GM23248 (cell line): ENCODE results near the gene HEG1. TPM values are rescaled to one million over a fixed set of nuclear protein-coding genes. Genes with fewer than 3 reads are reported as not detected.

ENCODE experiments used
- DNase-seq: peaks from one replicate; pipeline ENCODE4 v3.0.0-alpha.2; 2015
- H2AFZ ChIP-seq: fragments of 200-600 bp; sonication (generic); 2 replicates; pipeline ENCODE4 v1.6.1; 2016; ENCODE audit warnings: antibody characterized with exemption
- H3F3A ChIP-seq: fragments of 200-600 bp; sonication (generic); 2 replicates; pipeline ENCODE4 v1.6.1; 2016; ENCODE audit warnings: mild to moderate bottlenecking, antibody characterized with exemption, mixed run types; ENCODE audit not compliant: insufficient read depth
- H3K27ac ChIP-seq: fragments of 200-600 bp; sonication (generic); 2 replicates; pipeline ENCODE4 v1.5.1; 2016; ENCODE audit warnings: mild to moderate bottlenecking
- H3K27me3 ChIP-seq: fragments of 200-600 bp; sonication (generic); replicated peaks from 2 replicates; pipeline ENCODE4 v1.6.1; 2016; ENCODE audit warnings: mild to moderate bottlenecking; ENCODE audit not compliant: insufficient read depth
- H3K36me3 ChIP-seq: fragments of 200-600 bp; sonication (generic); 2 replicates; pipeline ENCODE4 v1.6.1; 2016; ENCODE audit warnings: low read depth, mild to moderate bottlenecking
- H3K4me1 ChIP-seq: fragments of 200-600 bp; sonication (generic); 2 replicates; pipeline ENCODE4 v1.6.1; 2016; ENCODE audit warnings: mild to moderate bottlenecking; ENCODE audit not compliant: insufficient read depth
- H3K4me2 ChIP-seq: fragments of 200-600 bp; sonication (generic); one replicate; pipeline ENCODE4 v1.6.1; 2016; ENCODE audit warnings: mild to moderate bottlenecking; ENCODE audit not compliant: unreplicated experiment
- H3K4me3 ChIP-seq: fragments of 200-600 bp; sonication (generic); 2 replicates; pipeline ENCODE4 v1.5.1; 2016; ENCODE audit warnings: mild to moderate bottlenecking
- H3K79me2 ChIP-seq: fragments of 200-600 bp; sonication (generic); 2 replicates; pipeline ENCODE4 v1.6.1; 2016; ENCODE audit warnings: mild to moderate bottlenecking; ENCODE audit not compliant: insufficient read depth
- H3K9ac ChIP-seq: fragments of 200-600 bp; sonication (generic); 2 replicates; pipeline ENCODE4 v1.6.1; 2016; ENCODE audit warnings: mild to moderate bottlenecking
- H3K9me2 ChIP-seq: fragments of 200-600 bp; sonication (generic); 2 replicates; pipeline ENCODE4 v1.6.1; 2016; ENCODE audit warnings: mixed run types, mild to moderate bottlenecking, moderate library complexity; ENCODE audit not compliant: insufficient read depth
- H3K9me3 ChIP-seq: fragments of 200-600 bp; sonication (generic); one replicate; pipeline ENCODE4 v1.6.1; 2017; ENCODE audit warnings: low read depth
- H4K20me1 ChIP-seq: fragments of 200-600 bp; sonication (generic); 2 replicates; pipeline ENCODE4 v1.6.0; 2016; ENCODE audit not compliant: insufficient read depth
- EZH2 ChIP-seq: fragments of 200-600 bp; sonication (generic); IDR thresholded peaks from 2 replicates; pipeline ENCODE4 v1.6.1; 2018; ENCODE audit warnings: antibody characterized with exemption, mild to moderate bottlenecking; ENCODE audit not compliant: insufficient read depth, poor library complexity, severe bottlenecking
- EZH2phosphoT487 ChIP-seq: fragments of 200-600 bp; sonication (generic); IDR thresholded peaks from 2 replicates; pipeline ENCODE4 v1.6.1; 2018; ENCODE audit warnings: antibody characterized with exemption, moderate library complexity, mild to moderate bottlenecking, low read depth; ENCODE audit not compliant: insufficient read depth
- WGBS, 2 experiments: methylation state at CpG; one replicate each; pipeline ENCODE4 v1.1.6; 2015 to 2017; ENCODE audit warnings: low lambda C conversion rate in 2 of 2, low coverage in 1 of 2; ENCODE audit errors: missing lambda C conversion rate in 2 of 2; 5-methylcytosine and 5-hydroxymethylcytosine counted together
- in situ Hi-C: fragments of 300-500 bp; cut with MboI; formaldehyde crosslinking; loops from 2 replicates; pipeline ENCODE4 v1.15.0; 2020
- polyA plus RNA-seq: library from polyadenylated mRNA; unstranded; fragments of >200 nt; fragmentation: Nextera tagmentation; extraction: Ambion mirVana; gene quantifications from 2 replicates; pipeline ENCODE4 v1.2.1, GENCODE V29; 2016
- total RNA-seq: library from RNA; depleted of rRNA; stranded (reverse); fragments of >200 nt; shearing (Covaris generic); gene quantifications from 2 replicates; pipeline ENCODE4 v1.2.3, GENCODE V29; 2014

The HEG1 gene
- total and polyA plus RNA-seq, 2 experiments from 2014 or later, result 32.1 to 116 TPM

DNA sequence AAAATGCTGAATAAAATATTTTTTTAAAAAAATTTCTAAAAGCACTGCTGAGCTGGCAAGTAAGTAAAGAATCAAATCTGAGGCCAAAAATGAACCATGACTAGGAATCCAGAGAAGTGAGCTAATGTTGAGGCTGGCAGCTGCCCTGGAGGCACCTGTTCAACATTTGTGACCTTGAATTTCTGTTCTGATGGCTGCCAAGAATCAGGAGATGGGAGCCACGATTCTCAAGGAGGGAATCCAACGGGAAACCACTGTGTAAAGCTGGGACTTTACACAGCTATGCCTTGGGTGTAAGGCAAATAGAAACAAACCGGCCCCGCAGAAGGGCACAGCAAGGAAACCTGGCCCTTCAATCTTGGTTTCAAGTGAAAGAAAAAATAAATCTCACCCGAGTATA, 22.7 kb downstream of the HEG1 start:
- in situ Hi-C loops, result no loop called here
- no peak overlapping the region for H3K9ac ChIP-seq
- no peak overlapping the region for H3K4me3 ChIP-seq
- H3K36me3 ChIP-seq, result peaks cover 42% of the 10 kb centered on the region
- no peaks in the 10 kb centered on the region for H3K27me3 ChIP-seq
- 0 out of 2 replicates have a peak, but pooled peaks cover 12% of the 10 kb centered on the region for H3K4me1 ChIP-seq
- no peaks in the 10 kb centered on the region for H3K9me3 ChIP-seq
- H3K9me2 ChIP-seq, result no peaks in the 10 kb centered on the region
- TF ChIP-seq EZH2phosphoT487 (no peak), EZH2 (no peak)
- no peak overlapping the region for H3K27ac ChIP-seq
- peaks cover 73% of the 10 kb centered on the region for H3F3A ChIP-seq
- H3K4me2 ChIP-seq, result no peak overlapping the region
- peaks cover 47% of the 10 kb centered on the region for H4K20me1 ChIP-seq
- H2AFZ ChIP-seq, result no peak overlapping the region
- DNase-seq, result no peak
- H3K79me2 ChIP-seq, result peaks cover 100% of the 10 kb centered on the region
- WGBS, 2 experiments, result 89 to 91% methylated on average over 5 of the region's 5 CpGs

DNA sequence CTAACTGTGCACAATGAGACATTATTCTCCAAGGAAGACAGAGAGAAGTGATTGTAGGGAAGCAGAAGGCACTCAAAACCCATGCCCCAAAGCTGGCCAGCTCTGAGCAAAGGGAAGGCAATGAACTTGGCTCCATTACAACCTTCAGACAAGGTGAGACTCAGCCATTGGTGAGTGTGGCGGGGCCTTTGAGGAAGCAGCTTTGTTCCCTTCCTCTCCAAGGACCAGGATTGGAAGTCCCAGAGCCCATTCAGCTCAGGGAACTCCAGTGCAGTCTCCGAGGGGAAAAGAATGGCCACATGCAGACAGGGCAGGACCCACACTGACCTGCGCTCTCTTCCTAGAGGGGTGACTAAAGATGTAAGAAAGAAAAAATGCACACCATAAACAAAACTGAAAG, 23.1 kb downstream of the HEG1 start:
- in situ Hi-C loops, result no loop called here
- H2AFZ ChIP-seq, result no peak overlapping the region
- H3F3A ChIP-seq, result peaks cover 74% of the 10 kb centered on the region
- peak overlapping the region; percentile 27 for H3K27ac ChIP-seq
- no peak overlapping the region for H3K9ac ChIP-seq
- 0 out of 2 replicates have a peak, but pooled peaks cover 12% of the 10 kb centered on the region for H3K4me1 ChIP-seq
- no peaks in the 10 kb centered on the region for H3K9me3 ChIP-seq
- no peaks in the 10 kb centered on the region for H3K9me2 ChIP-seq
- TF ChIP-seq EZH2 (no peak), EZH2phosphoT487 (no peak)
- peaks cover 100% of the 10 kb centered on the region for H3K79me2 ChIP-seq
- peaks cover 47% of the 10 kb centered on the region for H4K20me1 ChIP-seq
- no peak overlapping the region for H3K4me3 ChIP-seq
- no peak for DNase-seq
- peaks cover 47% of the 10 kb centered on the region for H3K36me3 ChIP-seq
- H3K27me3 ChIP-seq, result no peaks in the 10 kb centered on the region
- WGBS, 2 experiments, result 94 to 100% methylated on average over 3 of the region's 3 CpGs
- H3K4me2 ChIP-seq, result no peak overlapping the region

DNA sequence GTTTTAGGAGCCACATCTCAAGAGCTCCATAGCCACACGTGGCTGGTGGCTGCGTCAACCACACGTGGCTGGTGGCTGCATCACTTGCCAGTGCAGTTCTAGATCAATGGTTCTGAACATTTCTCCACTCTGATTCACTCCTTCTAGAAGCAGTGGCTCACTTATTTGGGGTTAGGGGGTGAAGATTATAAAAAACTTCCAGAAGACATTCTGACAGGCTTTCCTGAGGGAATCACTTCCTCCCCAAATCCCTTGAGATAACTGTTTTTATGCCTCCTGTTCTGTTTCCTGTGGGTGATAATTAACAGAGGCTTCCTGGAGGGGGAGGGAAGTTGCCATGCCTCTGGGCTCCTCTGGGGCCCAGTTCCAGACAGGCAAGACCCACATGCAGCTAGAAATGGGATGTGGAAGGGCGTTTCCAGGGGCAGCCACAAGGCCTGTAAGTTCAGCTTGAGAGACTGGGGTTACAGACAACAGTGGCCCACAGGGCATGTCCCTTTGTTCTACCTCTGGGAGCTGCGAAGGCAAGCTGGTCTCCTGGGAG, 23.6 kb downstream of the HEG1 start:
- Histone ChIP-seq H3K27ac (peak overlapping the region; percentile 27), H3K79me2 (peaks cover 100% of the 10 kb centered on the region), H4K20me1 (peaks cover 42% of the 10 kb centered on the region), H3K4me1 (0 out of 2 replicates have a peak, but pooled peaks cover 9% of the 10 kb centered on the region), H3K4me3 (no peak overlapping the region), H3K27me3 (no peaks in the 10 kb centered on the region), H3K9me2 (no peaks in the 10 kb centered on the region), H2AFZ (no peak overlapping the region), H3F3A (peaks cover 77% of the 10 kb centered on the region), H3K9ac (no peak overlapping the region), H3K36me3 (peaks cover 51% of the 10 kb centered on the region), H3K9me3 (no peaks in the 10 kb centered on the region), H3K4me2 (no peak overlapping the region)
- 49 to 52% methylated on average over 5 of the region's 5 CpGs for WGBS, 2 experiments
- no peak for TF ChIP-seq EZH2
- no peak for TF ChIP-seq EZH2phosphoT487
- in situ Hi-C loops, result no loop called here
- DNase-seq, result peak; percentile 48

DNA sequence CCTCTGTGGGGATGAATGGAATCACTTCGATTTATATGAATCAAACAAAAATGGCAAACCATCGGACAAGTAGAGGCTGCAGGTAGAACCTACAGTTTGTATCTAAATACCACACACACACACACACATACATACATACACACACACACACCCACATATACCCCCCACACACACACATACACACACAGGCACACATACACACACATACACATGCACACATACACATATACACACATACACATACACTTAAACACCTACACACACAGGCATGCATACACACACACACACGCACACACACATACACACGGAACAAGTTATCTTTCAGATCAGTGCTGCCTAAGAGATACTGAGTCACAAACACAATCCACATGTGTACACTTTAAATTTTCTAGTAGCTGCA, 24.3 kb downstream of the HEG1 start:
- TF ChIP-seq EZH2phosphoT487 (no peak), EZH2 (no peak)
- H2AFZ ChIP-seq, result no peak overlapping the region
- H3K36me3 ChIP-seq, result peaks cover 53% of the 10 kb centered on the region
- H3K4me1 ChIP-seq, result 0 out of 2 replicates have a peak, but pooled peaks cover 2% of the 10 kb centered on the region
- peaks cover 80% of the 10 kb centered on the region for H3F3A ChIP-seq
- no peaks in the 10 kb centered on the region for H3K9me3 ChIP-seq
- peak overlapping the region; percentile 27; the same call in 1 of the 2 replicates for H3K27ac ChIP-seq
- in situ Hi-C loops, result no loop called here
- no peaks in the 10 kb centered on the region for H3K27me3 ChIP-seq
- no peak for DNase-seq
- H3K9ac ChIP-seq, result no peak overlapping the region
- 74 to 77% methylated on average over 4 of the region's 4 CpGs for WGBS, 2 experiments
- H3K9me2 ChIP-seq, result no peaks in the 10 kb centered on the region
- no peak overlapping the region for H3K4me3 ChIP-seq
- peaks cover 100% of the 10 kb centered on the region for H3K79me2 ChIP-seq
- H4K20me1 ChIP-seq, result peaks cover 36% of the 10 kb centered on the region
- no peak overlapping the region for H3K4me2 ChIP-seq
